GM23338 (cell line): ENCODE results near the gene MCTP1. TPM values are rescaled to one million over a fixed set of nuclear protein-coding genes. Genes with fewer than 3 reads are reported as not detected.

Experiments used
- ATAC-seq: fragments of 200-7000 bp; cut with Tn5 transposase; 3 replicates; pipeline ENCODE4 v1.9.1; 2020
- DNase-seq: peaks from one replicate; pipeline ENCODE4 v3.0.0-alpha.2; 2015; ENCODE audit warnings: low spot score
- H2AFZ ChIP-seq: fragments of 200-600 bp; sonication (generic); 2 replicates; pipeline ENCODE4 v1.8.0; 2016; ENCODE audit warnings: antibody characterized with exemption, mild to moderate bottlenecking, moderate library complexity
- H3F3A ChIP-seq: fragments of 200-600 bp; sonication (generic); replicated peaks from 2 replicates; pipeline ENCODE4 v1.8.0; 2017; ENCODE audit warnings: antibody characterized with exemption, mixed run types, low read depth
- H3K27ac ChIP-seq: fragments of 200-600 bp; sonication (generic); 2 replicates; pipeline ENCODE4 v1.6.1; 2016; ENCODE audit warnings: low read depth
- H3K27me3 ChIP-seq: fragments of 200-600 bp; sonication (generic); 2 replicates; pipeline ENCODE4 v1.8.0; 2016; ENCODE audit warnings: mild to moderate bottlenecking, mixed run types, moderate library complexity; ENCODE audit not compliant: insufficient read depth
- H3K36me3 ChIP-seq: fragments of 200-600 bp; sonication (generic); 2 replicates; pipeline ENCODE4 v1.8.0; 2016; ENCODE audit warnings: mild to moderate bottlenecking; ENCODE audit not compliant: insufficient read depth
- H3K4me1 ChIP-seq: fragments of 200-600 bp; sonication (generic); 2 replicates; pipeline ENCODE4 v1.8.0; 2016; ENCODE audit warnings: mild to moderate bottlenecking, moderate library complexity; ENCODE audit not compliant: insufficient read depth
- H3K4me2 ChIP-seq: fragments of 200-600 bp; sonication (generic); 2 replicates; pipeline ENCODE4 v1.7.1; 2017; ENCODE audit warnings: mixed run types
- H3K4me3 ChIP-seq: fragments of 200-600 bp; sonication (generic); 2 replicates; pipeline ENCODE4 v1.6.1; 2016; ENCODE audit warnings: mixed run types
- H3K79me2 ChIP-seq: fragments of 200-600 bp; sonication (generic); replicated peaks from 2 replicates; pipeline ENCODE4 v1.8.0; 2017; ENCODE audit warnings: mild to moderate bottlenecking; ENCODE audit not compliant: insufficient read depth
- H3K9me2 ChIP-seq: fragments of 200-600 bp; sonication (generic); 2 replicates; pipeline ENCODE4 v1.8.0; 2017; ENCODE audit not compliant: insufficient read depth
- H4K20me1 ChIP-seq: fragments of 200-600 bp; sonication (generic); replicated peaks from 2 replicates; pipeline ENCODE4 v1.8.0; 2017; ENCODE audit warnings: mild to moderate bottlenecking; ENCODE audit not compliant: insufficient read depth
- H3K27ac Mint-ChIP-seq: 2 replicates; pipeline ENCODE4 v1.8.0; 2020; ENCODE audit warnings: inconsistent platforms, mild to moderate bottlenecking, moderate library complexity, mixed read lengths
- H3K27me3 Mint-ChIP-seq: 3 replicates; pipeline ENCODE4 v1.8.0; 2022; ENCODE audit warnings: low read depth, mild to moderate bottlenecking, moderate library complexity, mixed read lengths, inconsistent platforms; ENCODE audit not compliant: insufficient read depth, poor library complexity
- H3K36me3 Mint-ChIP-seq: 3 replicates; pipeline ENCODE4 v1.8.0; 2021; ENCODE audit warnings: low read depth, mild to moderate bottlenecking, inconsistent platforms, moderate library complexity, mixed read lengths
- H3K4me1 Mint-ChIP-seq: 3 replicates; pipeline ENCODE4 v1.8.0; 2020; ENCODE audit warnings: mild to moderate bottlenecking, inconsistent platforms, mixed read lengths
- H3K4me3 Mint-ChIP-seq: 3 replicates; pipeline ENCODE4 v1.8.0; 2021; ENCODE audit warnings: moderate library complexity, mild to moderate bottlenecking, inconsistent platforms, mixed read lengths
- H3K9me3 Mint-ChIP-seq: 3 replicates; pipeline ENCODE4 v1.8.0; 2020; ENCODE audit warnings: moderate library complexity, mild to moderate bottlenecking, inconsistent platforms, mixed read lengths
- CREB1 ChIP-seq: fragments of 250-450 bp; sonication (Bioruptor Pico); IDR thresholded peaks from 2 replicates; pipeline ENCODE4 v1.5.0; 2020; ENCODE audit warnings: low read depth, mild to moderate bottlenecking, moderate library complexity
- CTCF ChIP-seq, 2 experiments: fragments of 200-600 bp in 1 of 2; sonication (generic) in 1 of 2; conservative IDR thresholded peaks; 2 replicates each; pipeline versions ENCODE4 v1.5.1 to v1.6.1; 2016 to 2017; ENCODE audit warnings: antibody characterized with exemption in 2 of 2, low read depth in 2 of 2, mild to moderate bottlenecking in 2 of 2, moderate library complexity in 1 of 2
- ETS1 ChIP-seq: IDR thresholded peaks from 2 replicates; pipeline ENCODE4 v1.6.1; 2016; ENCODE audit warnings: antibody characterized with exemption
- EZH2 ChIP-seq: fragments of 200-600 bp; sonication (generic); IDR thresholded peaks from one replicate; pipeline ENCODE4 v1.8.0; 2017; ENCODE audit warnings: antibody characterized with exemption, mild to moderate bottlenecking, low read depth; ENCODE audit not compliant: unreplicated experiment
- EZH2phosphoT487 ChIP-seq: fragments of 200-600 bp; sonication (generic); IDR thresholded peaks from one replicate; pipeline ENCODE4 v1.8.1; 2018; ENCODE audit warnings: antibody characterized with exemption; ENCODE audit not compliant: unreplicated experiment
- JUNB ChIP-seq: IDR thresholded peaks from one replicate; pipeline ENCODE4 v1.6.1; 2016; ENCODE audit warnings: antibody characterized with exemption; ENCODE audit not compliant: unreplicated experiment
- REST ChIP-seq: IDR thresholded peaks from one replicate; pipeline ENCODE4 v1.6.1; 2018; ENCODE audit warnings: antibody characterized with exemption; ENCODE audit not compliant: unreplicated experiment
- STAT1 ChIP-seq: IDR thresholded peaks from one replicate; pipeline ENCODE4 v1.6.1; 2016; ENCODE audit warnings: antibody characterized with exemption; ENCODE audit not compliant: unreplicated experiment
- ZNF114 ChIP-seq: fragments of 250-450 bp; sonication (Bioruptor Pico); IDR thresholded peaks from 2 replicates; pipeline ENCODE4 v1.5.0; 2020; ENCODE audit warnings: mild to moderate bottlenecking, moderate library complexity
- polyA plus RNA-seq: library from polyadenylated mRNA; unstranded; fragments of >200 nt; fragmentation: Nextera tagmentation; extraction: Ambion mirVana; gene quantifications from 2 replicates; pipeline ENCODE4 v1.2.1, GENCODE V29; 2016
- total RNA-seq: library from RNA; depleted of rRNA; stranded (reverse); fragments of >200 nt; shearing (Covaris generic); gene quantifications from 2 replicates; pipeline ENCODE4 v1.2.3, GENCODE V29; 2014
- TF ChIP-seq, protein P1 (sequence below): fragments of 250-450 bp; sonication (Bioruptor Pico); IDR thresholded peaks from 2 replicates; pipeline ENCODE4 v1.5.0; 2020; ENCODE audit warnings: mild to moderate bottlenecking, moderate library complexity

Gene MCTP1
- total and polyA plus RNA-seq, 2 experiments from 2014 or later, result 3.7 to 4.2 TPM

DNA sequence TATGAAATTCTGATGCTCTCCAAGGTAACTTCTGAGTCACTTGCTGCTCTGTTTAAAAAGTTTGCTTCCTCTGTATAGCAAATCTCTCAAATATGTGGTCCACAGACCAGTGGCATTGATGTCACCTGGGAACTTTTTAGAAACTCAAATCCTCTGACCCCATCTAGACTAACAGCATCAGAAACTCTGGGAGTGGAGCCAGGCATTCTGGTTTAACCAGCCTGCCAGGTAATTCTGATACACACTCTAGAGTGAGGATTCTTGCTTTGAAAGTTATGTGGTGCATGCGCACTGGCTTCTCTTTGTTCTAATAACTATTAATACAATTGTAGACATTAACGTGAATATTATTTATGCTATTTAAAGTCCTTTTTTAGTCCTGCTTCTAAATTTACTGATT is 368.3 kb downstream of the MCTP1 start:
- Mint-ChIP-seq H3K36me3 (no peaks in the 10 kb centered on the region), H3K27me3 (no peaks in the 10 kb centered on the region), H3K27ac (no peak overlapping the region), H3K4me1 (peaks cover 3% of the 10 kb centered on the region), H3K9me3 (no peaks in the 10 kb centered on the region), H3K4me3 (no peak overlapping the region)
- Histone ChIP-seq H3K9me2 (peaks cover 2% of the 10 kb centered on the region; the same call in 1 of the 2 replicates), H3K27me3 (no peaks in the 10 kb centered on the region), H4K20me1 (no peaks in the 10 kb centered on the region), H3K36me3 (no peaks in the 10 kb centered on the region), H3K4me2 (no peak overlapping the region), H3K27ac (no peak overlapping the region), H3K4me3 (no peak overlapping the region), H3K4me1 (no peaks in the 10 kb centered on the region), H3K79me2 (no peaks in the 10 kb centered on the region), H3F3A (no peaks in the 10 kb centered on the region), H2AFZ (no peak overlapping the region)
- TF ChIP-seq JUNB (no peak), CREB1 (CRISPR knock-in tag) (no peak), STAT1 (no peak), CTCF (conservative IDR thresholded peaks at IDR 0.05; ENCODE audit: low read depth in 2 of 2) (no peak), ZNF114 (no peak), ETS1 (no peak), REST (no peak), EZH2 (no peak), EZH2phosphoT487 (no peak)
- TF ChIP-seq, protein P1, sequence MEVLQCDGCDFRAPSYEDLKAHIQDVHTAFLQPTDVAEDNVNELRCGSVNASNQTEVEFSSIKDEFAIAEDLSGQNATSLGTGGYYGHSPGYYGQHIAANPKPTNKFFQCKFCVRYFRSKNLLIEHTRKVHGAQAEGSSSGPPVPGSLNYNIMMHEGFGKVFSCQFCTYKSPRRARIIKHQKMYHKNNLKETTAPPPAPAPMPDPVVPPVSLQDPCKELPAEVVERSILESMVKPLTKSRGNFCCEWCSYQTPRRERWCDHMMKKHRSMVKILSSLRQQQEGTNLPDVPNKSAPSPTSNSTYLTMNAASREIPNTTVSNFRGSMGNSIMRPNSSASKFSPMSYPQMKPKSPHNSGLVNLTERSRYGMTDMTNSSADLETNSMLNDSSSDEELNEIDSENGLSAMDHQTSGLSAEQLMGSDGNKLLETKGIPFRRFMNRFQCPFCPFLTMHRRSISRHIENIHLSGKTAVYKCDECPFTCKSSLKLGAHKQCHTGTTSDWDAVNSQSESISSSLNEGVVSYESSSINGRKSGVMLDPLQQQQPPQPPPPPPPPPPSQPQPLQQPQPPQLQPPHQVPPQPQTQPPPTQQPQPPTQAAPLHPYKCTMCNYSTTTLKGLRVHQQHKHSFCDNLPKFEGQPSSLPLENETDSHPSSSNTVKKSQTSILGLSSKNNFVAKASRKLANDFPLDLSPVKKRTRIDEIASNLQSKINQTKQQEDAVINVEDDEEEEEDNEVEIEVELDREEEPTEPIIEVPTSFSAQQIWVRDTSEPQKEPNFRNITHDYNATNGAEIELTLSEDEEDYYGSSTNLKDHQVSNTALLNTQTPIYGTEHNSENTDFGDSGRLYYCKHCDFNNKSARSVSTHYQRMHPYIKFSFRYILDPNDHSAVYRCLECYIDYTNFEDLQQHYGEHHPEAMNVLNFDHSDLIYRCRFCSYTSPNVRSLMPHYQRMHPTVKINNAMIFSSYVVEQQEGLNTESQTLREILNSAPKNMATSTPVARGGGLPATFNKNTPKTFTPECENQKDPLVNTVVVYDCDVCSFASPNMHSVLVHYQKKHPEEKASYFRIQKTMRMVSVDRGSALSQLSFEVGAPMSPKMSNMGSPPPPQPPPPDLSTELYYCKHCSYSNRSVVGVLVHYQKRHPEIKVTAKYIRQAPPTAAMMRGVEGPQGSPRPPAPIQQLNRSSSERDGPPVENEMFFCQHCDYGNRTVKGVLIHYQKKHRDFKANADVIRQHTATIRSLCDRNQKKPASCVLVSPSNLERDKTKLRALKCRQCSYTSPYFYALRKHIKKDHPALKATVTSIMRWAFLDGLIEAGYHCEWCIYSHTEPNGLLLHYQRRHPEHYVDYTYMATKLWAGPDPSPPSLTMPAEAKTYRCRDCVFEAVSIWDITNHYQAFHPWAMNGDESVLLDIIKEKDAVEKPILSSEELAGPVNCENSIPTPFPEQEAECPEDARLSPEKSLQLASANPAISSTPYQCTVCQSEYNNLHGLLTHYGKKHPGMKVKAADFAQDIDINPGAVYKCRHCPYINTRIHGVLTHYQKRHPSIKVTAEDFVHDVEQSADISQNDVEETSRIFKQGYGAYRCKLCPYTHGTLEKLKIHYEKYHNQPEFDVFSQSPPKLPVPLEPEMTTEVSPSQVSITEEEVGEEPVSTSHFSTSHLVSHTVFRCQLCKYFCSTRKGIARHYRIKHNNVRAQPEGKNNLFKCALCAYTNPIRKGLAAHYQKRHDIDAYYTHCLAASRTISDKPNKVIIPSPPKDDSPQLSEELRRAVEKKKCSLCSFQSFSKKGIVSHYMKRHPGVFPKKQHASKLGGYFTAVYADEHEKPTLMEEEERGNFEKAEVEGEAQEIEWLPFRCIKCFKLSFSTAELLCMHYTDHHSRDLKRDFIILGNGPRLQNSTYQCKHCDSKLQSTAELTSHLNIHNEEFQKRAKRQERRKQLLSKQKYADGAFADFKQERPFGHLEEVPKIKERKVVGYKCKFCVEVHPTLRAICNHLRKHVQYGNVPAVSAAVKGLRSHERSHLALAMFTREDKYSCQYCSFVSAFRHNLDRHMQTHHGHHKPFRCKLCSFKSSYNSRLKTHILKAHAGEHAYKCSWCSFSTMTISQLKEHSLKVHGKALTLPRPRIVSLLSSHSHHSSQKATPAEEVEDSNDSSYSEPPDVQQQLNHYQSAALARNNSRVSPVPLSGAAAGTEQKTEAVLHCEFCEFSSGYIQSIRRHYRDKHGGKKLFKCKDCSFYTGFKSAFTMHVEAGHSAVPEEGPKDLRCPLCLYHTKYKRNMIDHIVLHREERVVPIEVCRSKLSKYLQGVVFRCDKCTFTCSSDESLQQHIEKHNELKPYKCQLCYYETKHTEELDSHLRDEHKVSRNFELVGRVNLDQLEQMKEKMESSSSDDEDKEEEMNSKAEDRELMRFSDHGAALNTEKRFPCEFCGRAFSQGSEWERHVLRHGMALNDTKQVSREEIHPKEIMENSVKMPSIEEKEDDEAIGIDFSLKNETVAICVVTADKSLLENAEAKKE (CRISPR knock-in tag), result no peak
- ATAC-seq (no peak), DNase-seq (no peak)
